ENCODE data around the gene CTSK. TPM values are rescaled to one million over a fixed set of nuclear protein-coding genes. Genes with fewer than 3 reads are reported as not detected.

Gene CTSK
- total RNA-seq, 1 donor from 2014 or later = 5.5 TPM

- DNase-seq (ENCODE audit: extremely low read depth, low read depth, low spot score) = no peak
Measured at GRCh38 chr1:150763018-150763417, 45.0 kb downstream of the CTSK start.

- no peak for DNase-seq (ENCODE audit: extremely low read depth, low read depth, low spot score)
Measured at GRCh38 chr1:150762552-150762951, 45.5 kb downstream of the CTSK start.

GRCh38 chr1:150761801-150762200 is 46.3 kb downstream of the CTSK start:
- DNase-seq (ENCODE audit: extremely low read depth, low read depth, low spot score) = no peak

GRCh38 chr1:150760013-150760412 is 48.0 kb downstream of the CTSK start:
- no peak for DNase-seq (ENCODE audit: extremely low read depth, low read depth, low spot score)

- no peak for DNase-seq (ENCODE audit: extremely low read depth, low read depth, low spot score)
Measured at GRCh38 chr1:150753416-150753815, 54.6 kb downstream of the CTSK start.

- no peak for DNase-seq (ENCODE audit: extremely low read depth, low read depth, low spot score)
Measured at GRCh38 chr1:150751443-150751842, 56.6 kb downstream of the CTSK start.

- DNase-seq (ENCODE audit: extremely low read depth, low read depth, low spot score) = no peak
Measured at GRCh38 chr1:150749720-150750311, 58.2 kb downstream of the CTSK start.

- DNase-seq (ENCODE audit: extremely low read depth, low read depth, low spot score) = no peak
Measured at GRCh38 chr1:150748878-150749719, 59.0 kb downstream of the CTSK start.

Other genes starting within 250 kb of the CTSK start
- gene MCL1, start 228.7 kb downstream of the CTSK start, total RNA-seq = 210 and 246 TPM in 2 replicates
- gene ENSA, start 178.6 kb downstream of the CTSK start, total RNA-seq = 152 and 244 TPM in 2 replicates
- gene GOLPH3L, start 111.1 kb downstream of the CTSK start, total RNA-seq = 20.4 and 41.5 TPM in 2 replicates
- gene HORMAD1, start 87.4 kb downstream of the CTSK start, total RNA-seq = 0.47 TPM in 1 of 2 replicates, not detected in the other
- gene CTSS, start 42.5 kb downstream of the CTSK start, total RNA-seq = 87.7 and 137 TPM in 2 replicates
- 20.4 and 28.1 TPM in 2 replicates for gene ARNT, start 68.3 kb upstream of the CTSK start, total RNA-seq
- gene CTXND2, start 78.9 kb upstream of the CTSK start, total RNA-seq = not detected in 2 replicates
- 23.1 and 29.5 TPM in 2 replicates for gene SETDB1, start 118.1 kb upstream of the CTSK start, total RNA-seq
- gene CERS2, start 166.6 kb upstream of the CTSK start, total RNA-seq = 109 and 139 TPM in 2 replicates
- gene ANXA9, start 174.0 kb upstream of the CTSK start, total RNA-seq = 0.19 TPM in 1 of 2 replicates, not detected in the other
- 12.5 and 17.9 TPM in 2 replicates for gene MINDY1, start 198.6 kb upstream of the CTSK start, total RNA-seq
- 4.5 and 6.1 TPM in 2 replicates for gene PRUNE1, start 200.2 kb upstream of the CTSK start, total RNA-seq
- gene BNIPL, start 228.3 kb upstream of the CTSK start, total RNA-seq = not detected in 2 replicates
- 2.4 and 2.9 TPM in 2 replicates for gene C1orf56, start 239.5 kb upstream of the CTSK start, total RNA-seq